HG03103 (cell line): ENCODE measurements around the gene CNNM4.

Experiments
- ATAC-seq: cut with Tn5 transposase; IDR thresholded peaks from one replicate; pipeline ENCODE4 v1.9.1; 2021; ENCODE audit warnings: low read depth; ENCODE audit not compliant: unreplicated experiment

The CNNM4 gene

GRCh38 chr2:96760036-96760985, at the start of gene CNNM4:
CNNM4 (plus strand) TSS chr2:96760902; CDS start chr2:96761000, 98 bp downstream.
- peak; percentile 68 for ATAC-seq

- no peak for ATAC-seq
Measured at GRCh38 chr2:96710985-96711384, 49.7 kb upstream of the CNNM4 start.

DNA sequence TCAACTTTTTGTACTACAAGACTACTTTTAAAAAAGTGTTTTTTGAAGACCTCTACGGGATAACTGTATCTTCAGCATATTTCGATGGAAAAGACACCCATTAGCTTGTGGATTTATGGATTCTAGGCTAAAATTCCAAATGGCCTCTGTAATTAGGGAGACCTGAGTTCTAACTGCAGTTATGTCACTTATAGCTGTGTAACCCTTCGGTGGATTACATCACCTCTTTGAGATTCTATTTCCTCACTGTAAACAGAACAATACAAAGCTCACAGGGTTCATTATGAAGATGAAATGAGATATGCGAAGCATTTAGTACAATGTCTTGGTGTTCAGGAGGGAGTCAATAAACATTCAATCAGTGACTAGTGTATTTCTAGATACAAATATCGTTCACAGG, 45.0 kb upstream of the CNNM4 start:
- ATAC-seq: no peak

DNA sequence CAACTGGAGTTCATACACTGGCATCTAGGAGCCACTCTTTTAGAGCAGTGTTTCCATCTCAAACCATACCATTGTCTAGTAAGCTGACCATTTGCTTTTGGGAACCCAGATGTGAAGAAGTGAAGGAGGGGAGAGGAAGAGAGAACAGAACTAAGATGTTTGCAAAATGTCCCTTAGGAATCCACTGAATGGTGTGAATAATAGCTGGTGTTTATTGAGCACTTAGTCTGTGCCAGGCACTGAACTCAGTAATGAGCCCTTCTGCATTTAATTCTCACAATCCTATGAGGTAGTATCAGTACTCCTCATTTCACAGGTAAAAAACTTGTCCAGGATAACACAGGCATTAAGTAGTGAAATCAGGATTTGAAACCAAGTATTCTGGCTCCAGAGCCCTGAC, 44.3 kb upstream of the CNNM4 start:
- no peak for ATAC-seq

DNA sequence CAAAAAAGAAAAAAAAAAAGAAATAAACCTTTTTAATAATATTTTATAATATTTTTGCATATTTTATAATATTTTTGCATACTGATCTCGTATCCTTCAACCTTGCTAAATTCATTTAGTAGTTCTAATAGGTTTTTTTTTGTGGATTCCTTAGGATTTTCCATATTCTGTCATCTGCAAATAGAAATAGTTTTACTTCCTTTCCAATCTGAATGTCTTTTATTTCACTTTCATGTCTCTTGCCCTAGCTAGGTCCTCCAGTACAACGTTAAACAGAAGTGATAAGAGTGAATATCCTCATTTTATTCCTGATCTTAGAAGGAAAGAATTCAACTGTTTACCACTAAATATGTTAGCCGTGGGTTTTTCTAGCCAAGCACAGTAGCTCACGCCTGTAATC, 34.6 kb upstream of the CNNM4 start:
- ATAC-seq: no peak

DNA sequence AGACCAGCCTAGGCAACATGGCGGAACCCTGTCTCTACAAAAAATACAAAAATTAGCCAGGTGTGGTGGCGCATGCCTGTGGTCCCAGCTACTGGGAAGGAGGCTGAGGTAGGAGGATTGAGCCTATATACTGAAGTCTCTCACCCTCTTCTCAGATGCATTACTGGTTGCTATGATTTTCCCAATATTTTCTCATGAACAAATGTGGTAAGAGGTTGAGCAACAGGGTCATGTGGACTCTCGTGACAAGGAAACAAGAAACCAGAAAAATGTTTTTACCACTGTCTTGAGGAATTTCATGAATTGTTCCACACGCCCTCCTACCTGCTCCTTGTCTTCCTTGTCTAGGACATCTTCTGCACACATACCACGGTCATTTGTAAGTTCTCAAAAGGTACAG, 33.3 kb upstream of the CNNM4 start:
- ATAC-seq: no peak

GRCh38 chr2:96729748-96730147, 31.0 kb upstream of the CNNM4 start:
- no peak for ATAC-seq

DNA sequence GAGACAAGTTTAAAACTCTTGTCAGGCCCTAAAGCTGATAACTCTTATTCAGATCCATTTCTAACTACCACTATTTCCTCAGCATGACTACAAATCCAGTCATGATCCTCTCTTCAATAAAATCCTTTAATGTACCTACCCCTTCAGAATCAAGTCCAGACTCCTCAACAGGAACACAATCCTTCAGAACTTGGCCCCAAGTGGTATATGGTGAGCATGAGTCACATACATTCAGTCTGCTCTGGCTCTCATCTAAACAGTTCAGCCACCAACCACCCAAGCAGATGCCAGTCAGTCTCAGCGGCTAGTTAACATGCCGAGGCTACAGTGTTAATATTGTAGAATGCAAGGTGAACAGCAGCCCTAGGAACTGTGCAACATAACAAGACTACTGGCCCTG, 30.5 kb upstream of the CNNM4 start:
- no peak for ATAC-seq

GRCh38 chr2:96733931-96734330, 26.8 kb upstream of the CNNM4 start:
- ATAC-seq: no peak

- no peak for ATAC-seq
Measured at GRCh38 chr2:96734880-96735583, 25.7 kb upstream of the CNNM4 start.

- no peak for ATAC-seq
Measured at GRCh38 chr2:96737251-96737650, 23.5 kb upstream of the CNNM4 start.

DNA sequence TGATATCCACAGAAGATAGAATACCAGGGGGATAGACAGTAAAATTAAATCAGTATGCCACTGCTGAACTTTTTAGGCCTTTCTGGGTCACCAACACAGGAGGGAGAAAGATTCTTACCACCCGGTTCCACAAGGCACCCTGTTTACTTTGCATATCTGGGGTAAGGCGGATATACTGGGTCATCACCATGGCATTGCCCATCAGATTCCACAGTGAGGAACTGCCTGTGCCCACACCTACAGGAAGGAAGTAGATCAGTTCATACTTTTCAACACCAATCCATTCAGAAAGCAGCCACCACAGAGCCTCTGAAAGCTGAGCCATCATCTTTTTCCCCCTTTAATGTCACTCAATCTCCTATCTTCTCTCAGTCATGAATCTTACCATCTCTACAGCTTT, 22.9 kb upstream of the CNNM4 start:
- no peak for ATAC-seq

- no peak for ATAC-seq
Measured at GRCh38 chr2:96739076-96739632, 21.5 kb upstream of the CNNM4 start.

GRCh38 chr2:96739633-96740428, 20.9 kb upstream of the CNNM4 start, which contains the start of gene LMAN2L:
LMAN2L (minus strand) TSS chr2:96740064; CDS start chr2:96740040, 24 bp downstream.
- peak; percentile 94 for ATAC-seq

- no peak for ATAC-seq
Measured at GRCh38 chr2:96747061-96747617, 13.6 kb upstream of the CNNM4 start.

- no peak for ATAC-seq
Measured at GRCh38 chr2:96751800-96752199, 8.9 kb upstream of the CNNM4 start.

DNA sequence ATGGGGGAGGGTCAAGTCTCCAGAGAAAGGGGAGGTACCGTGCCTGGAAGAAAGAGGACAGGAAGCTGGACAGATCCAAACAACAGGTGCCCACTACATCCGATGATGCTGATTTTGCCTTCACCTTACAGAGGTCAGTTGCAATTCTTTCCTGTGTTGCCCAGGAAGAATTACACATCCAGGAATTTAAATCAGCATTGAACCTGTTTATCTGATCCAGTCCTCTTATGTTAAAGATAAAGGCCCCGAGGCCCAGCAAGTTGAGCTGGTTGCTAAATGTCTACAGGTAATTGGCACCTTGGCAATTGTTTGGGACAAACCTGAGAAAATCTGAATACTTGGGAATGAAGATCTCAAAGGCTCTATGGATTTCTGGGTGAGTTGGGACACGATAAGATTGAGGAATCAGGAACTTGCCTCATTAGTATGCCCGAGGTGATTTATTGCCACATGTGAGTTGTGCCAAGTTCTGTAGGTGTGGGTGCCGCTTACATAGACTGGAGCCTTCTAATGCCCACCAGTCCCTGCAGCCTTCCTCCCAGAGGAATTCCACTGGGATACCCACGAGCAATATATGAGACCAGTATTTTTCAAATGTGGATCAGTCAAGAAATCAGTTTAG, 6.9 kb upstream of the CNNM4 start:
- no peak for ATAC-seq

GRCh38 chr2:96754317-96754716, 6.4 kb upstream of the CNNM4 start:
- ATAC-seq: no peak

- ATAC-seq: no peak
Measured at GRCh38 chr2:96756788-96757476, 3.8 kb upstream of the CNNM4 start.
